Measurements from ENCODE around the gene SEC16B.

The SEC16B gene

GRCh38 chr1:177913762-177914540, 55.9 kb downstream of the SEC16B start:
- DNase-seq (ENCODE audit: insufficient read length, low spot score) (no peak), FAIRE-seq (no peak)

GRCh38 chr1:177912991-177913390, 56.9 kb downstream of the SEC16B start:
- FAIRE-seq (no peak), DNase-seq (ENCODE audit: insufficient read length, low spot score) (no peak)

- FAIRE-seq = no peak
- DNase-seq (ENCODE audit: insufficient read length, low spot score) = no peak
Measured at GRCh38 chr1:177909416-177909815, 60.4 kb downstream of the SEC16B start.

GRCh38 chr1:177907000-177907399, 62.9 kb downstream of the SEC16B start:
- no peak for FAIRE-seq
- no peak for DNase-seq (ENCODE audit: insufficient read length, low spot score)

- no peak for DNase-seq (ENCODE audit: insufficient read length, low spot score)
- FAIRE-seq = no peak
Measured at GRCh38 chr1:177905686-177906085, 64.2 kb downstream of the SEC16B start.

GRCh38 chr1:177902266-177902665, 67.6 kb downstream of the SEC16B start:
- no peak for DNase-seq (ENCODE audit: insufficient read length, low spot score)
- FAIRE-seq = no peak

GRCh38 chr1:177897998-177898654, 71.7 kb downstream of the SEC16B start:
- no peak for FAIRE-seq
- DNase-seq (ENCODE audit: insufficient read length, low spot score) = no peak

- FAIRE-seq = no peak
- DNase-seq (ENCODE audit: insufficient read length, low spot score) = no peak
Measured at GRCh38 chr1:177897281-177897997, 72.4 kb downstream of the SEC16B start.

Measured in HTR-8/SVneo (cell line).